Activated CD4-positive, alpha-beta T cell treated with anti-CD3 and anti-CD28 coated beads for 4 hours (primary cell): ENCODE measurements around the gene IRX5.

ENCODE experiments used
- DNase-seq, 2 donors: peaks; one replicate each; pipeline ENCODE4 v3.0.0-alpha.2; 2020

Gene IRX5

DNA sequence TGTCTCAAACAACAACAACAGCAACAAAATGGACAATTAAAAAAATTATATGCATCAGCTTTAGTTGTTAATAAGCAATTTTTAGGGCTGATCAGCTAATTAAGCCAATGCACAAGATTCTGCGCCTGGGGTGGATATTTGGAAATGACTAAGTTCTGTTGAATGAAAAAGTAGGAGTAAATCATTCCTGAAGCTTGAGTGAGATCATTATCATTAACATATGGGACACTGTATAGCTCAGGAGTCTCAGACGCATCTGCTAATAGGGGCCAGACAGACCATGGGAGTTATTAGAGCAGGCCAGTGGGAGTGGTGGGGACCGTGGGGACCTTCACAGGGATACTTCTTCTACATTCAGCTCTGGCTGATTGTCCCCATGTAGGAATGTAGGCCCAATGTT is 22.8 kb downstream of the IRX5 start:
- no peak for DNase-seq

DNA sequence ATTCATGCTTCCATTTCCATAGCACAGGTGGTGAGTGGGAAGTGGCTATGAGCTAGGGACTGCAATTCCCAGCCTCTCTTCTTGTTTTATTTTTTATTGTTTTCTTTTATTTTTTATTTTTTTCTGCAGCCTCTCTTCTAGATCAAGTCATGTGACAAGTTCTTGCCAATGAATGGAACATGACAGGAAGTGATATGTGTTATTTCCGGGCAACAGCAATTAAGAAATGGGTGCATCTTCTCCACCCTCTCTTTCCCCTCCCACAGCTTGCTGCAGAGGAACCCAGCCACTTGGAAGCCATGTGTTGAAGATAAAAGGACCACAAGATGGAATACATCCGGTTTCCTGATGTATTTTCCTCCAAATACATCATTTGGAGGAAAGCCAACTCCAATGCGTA is 23.6 kb downstream of the IRX5 start:
- no peak for DNase-seq

DNA sequence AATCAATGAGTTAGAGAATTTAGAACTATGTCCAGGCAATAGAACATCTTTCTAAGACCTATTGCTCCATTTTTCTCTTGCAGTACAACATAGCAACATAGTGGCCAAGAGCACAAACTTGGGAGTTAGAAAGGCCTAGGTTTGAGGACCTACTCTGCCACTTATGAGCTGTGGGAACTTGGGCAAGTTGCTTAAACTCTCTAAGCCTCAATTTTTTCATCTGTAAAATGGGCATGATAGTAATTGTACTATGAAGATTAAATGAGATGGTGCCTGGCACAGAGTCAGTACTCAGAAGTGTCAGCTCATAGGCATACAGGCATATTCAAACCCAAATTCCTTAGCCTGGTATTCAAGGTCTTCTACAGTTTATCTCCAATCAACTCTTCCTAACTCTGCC is 25.1 kb downstream of the IRX5 start:
- no peak for DNase-seq

DNA sequence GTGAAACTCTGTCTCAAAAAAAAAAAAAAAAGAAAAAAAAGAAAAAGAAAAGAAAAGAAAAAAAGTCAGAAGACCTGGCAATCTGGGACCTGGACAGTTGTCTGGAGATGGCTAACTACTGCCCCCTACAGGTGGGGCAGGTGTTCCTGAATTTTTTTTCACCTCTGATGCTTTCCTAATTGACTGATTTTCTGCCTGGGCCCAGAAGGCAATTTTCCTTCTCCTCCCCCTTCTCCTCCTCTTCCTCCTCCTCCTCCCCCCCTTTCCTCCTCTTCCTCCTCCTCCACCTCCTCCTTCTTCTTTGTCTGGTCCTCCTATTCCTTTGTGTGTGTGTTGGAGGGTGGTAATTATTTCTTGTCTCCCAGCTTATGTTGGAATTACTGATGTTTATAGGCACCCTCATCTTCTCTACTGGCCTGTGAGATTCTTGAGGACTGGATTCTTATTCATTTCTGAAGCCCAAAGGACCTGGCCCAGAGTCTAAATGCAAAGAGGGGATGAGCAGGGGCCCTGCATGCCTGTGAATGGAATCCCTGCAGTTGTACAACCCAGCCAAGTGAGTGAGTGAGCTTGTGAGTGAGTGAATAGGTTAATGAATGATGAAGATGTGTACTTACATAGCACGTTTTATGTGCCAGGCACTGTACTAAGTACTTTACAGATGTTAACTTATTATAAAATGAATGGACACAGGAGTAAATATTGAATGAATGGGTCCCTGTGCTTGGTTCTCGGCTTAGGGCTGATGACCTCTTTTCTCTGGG is 26.9 kb downstream of the IRX5 start:
- DNase-seq: no peak

DNA sequence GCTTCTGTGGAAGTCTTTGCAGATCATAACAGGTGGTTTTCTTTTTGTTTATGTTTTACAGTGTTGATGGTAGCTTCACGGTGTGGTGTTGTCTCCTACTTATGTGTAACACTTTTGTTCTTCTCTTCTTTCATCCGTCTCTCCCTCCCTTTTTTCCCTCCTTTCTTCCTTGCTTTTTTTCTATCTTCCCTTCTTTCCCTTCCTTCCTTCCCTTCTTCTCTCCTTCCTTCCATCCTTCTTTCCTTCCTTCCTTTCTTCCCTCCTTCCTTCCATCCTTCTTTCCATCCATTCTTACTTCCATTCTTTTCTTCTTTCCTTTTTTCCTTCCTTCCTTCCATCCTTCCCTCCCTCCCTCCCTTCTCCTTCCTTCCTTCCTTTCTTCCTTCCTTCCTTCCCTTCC is 31.4 kb downstream of the IRX5 start:
- DNase-seq: no peak

DNA sequence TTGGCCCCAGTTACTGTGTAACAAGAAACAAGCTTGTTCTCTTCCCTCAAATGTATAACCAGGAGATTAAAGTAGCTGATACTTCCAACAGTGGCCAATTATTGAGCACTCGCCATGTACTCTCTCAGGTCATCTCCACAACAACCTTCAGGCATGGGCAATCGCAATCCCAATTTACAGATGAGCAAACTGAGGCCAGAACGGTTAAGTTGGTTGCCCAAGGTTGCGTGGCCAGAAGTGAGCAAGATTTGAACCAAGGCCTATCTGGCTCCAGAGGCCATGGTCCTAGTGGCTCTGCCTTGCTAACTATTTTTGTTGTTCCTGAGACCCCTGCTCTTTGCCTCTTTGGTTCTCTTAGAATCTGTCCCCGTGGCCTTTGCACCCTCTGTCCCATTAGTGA is 33.6 kb downstream of the IRX5 start:
- no peak for DNase-seq

DNA sequence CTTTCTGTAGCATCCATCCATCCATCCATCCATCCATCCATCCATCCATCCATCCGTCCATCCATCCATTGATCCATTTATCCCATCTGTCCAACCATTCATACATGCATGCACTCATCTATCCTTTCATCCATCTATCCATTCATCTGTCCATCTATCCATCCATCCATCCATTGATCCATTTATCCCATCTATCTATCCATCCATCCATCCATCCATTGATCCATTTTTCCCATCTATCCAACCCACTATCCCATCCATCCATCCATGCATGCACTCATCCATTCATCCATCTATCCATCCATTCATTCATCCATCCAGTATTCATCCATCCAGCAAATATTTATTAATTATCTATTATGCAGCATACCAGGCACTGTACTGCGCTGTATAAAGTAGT is 34.8 kb downstream of the IRX5 start:
- DNase-seq: no peak

DNA sequence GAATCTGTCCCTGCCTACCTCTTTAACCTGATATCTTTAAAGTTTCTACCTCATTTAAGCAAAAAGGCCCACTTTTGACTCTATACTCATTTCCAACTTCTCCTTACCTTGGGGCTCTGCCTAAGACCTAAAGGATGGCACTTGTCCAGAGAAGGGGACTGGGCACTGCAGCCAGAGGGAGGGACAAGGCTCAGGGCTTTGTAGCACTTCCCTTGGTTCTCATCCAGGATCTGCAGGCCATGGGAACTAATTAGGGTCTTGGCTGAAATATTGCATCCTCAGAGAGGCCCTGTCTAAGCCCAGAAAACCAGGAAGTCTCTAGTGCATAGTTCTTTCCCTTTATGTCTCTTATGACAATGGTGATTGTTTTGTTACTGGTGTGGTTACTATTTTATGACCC is 37.3 kb downstream of the IRX5 start:
- DNase-seq: no peak

DNA sequence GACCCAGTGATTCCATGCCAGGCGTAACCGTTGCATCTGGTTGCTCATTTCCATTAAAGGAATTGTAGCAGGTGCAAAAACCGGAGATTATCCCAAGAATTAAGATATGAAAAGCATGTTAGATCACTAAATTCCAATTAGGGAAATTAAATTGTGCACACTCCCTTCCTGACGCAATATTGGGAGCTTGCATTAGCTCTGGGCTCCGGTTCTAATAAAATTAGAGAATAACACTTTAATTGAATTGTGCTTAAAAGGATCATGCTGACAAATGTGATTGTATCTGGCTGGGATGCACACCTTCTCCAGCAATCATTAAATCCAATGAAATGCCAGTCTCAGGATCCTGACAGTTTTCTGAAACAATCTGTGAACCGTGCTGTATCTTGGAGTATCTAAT is 38.1 kb downstream of the IRX5 start:
- DNase-seq: no peak

DNA sequence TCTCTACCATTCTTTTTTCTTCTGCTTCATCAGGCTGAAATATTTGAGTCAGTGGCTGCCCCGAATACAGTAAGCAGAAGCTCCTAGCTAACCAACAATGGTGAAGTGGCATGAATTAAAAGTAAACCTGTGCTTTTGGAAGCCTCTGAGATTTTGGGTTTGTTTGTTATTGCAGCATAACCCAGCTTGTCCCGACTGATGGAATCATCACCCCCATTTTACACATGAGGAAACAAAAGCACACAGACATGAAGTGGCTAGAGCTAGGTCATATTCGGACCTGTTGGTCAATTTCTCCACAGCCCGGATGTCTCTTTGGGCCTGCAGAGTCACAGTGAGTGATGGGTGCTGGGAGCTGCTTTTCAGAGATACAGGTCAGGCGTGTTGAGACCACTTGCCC is 39.4 kb downstream of the IRX5 start:
- DNase-seq: no peak

DNA sequence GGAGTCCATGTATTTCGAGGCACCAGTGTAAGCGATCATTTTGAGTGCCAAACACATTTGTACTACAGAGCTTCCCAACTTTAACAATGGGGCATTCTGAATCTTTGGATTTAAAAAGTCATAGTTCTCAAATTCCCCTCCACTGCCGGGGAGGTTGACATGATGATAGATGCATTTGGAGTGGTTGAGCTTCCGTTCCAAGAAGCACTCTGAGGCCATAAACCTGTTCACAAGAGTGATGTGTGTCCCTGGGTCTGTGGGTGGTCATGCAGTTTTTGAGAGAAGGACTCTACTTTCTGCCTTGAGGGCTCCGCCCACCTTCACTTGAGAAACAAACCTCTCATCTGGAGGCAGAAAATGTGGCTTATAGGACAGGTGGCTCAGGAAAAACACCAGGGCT is 43.7 kb downstream of the IRX5 start:
- no peak for DNase-seq

DNA sequence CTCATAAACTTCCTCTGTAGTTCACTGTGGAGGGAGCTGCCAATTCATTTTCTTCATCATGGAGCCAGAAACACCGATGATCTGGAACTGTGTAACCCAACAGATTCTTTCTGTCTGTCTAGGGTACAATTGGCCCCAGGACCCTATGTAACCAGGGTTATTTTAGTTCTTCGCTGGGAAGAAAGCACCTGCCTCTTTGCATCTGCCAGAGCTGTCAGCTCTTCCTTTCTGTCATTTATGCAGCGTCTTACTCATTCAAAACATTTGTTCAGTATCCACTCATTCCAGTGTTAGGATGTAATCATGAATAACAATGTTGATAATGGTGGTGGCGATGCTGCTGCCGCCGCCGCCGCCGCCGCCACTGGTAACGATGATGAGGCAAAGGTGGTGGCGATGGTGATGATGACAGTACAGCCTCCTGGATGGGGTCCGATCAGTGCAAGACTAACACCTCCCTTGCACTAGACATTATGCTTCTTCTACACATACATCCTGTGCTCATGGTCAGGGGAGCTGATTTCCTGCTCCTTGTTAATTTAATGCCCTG is 46.1 kb downstream of the IRX5 start:
- no peak for DNase-seq

DNA sequence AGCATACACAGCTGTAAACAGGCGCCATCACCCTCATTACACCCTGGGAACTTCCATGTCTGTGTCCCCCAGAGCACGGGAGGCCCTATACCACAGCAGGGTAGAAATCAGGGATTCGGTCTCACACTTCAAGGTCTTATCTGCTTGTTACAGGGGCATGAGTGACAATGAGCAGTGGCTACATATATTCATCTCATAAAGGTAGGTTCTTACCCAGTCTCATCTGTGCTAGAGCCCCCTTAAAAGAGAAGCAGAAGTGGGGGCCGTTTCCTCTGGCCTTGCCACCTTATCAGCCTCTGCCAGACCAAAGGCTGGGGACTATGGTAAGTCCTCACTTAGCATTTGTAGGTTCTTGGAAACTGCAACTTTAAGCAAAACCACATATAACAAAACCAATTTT is 46.5 kb downstream of the IRX5 start:
- DNase-seq: no peak

DNA sequence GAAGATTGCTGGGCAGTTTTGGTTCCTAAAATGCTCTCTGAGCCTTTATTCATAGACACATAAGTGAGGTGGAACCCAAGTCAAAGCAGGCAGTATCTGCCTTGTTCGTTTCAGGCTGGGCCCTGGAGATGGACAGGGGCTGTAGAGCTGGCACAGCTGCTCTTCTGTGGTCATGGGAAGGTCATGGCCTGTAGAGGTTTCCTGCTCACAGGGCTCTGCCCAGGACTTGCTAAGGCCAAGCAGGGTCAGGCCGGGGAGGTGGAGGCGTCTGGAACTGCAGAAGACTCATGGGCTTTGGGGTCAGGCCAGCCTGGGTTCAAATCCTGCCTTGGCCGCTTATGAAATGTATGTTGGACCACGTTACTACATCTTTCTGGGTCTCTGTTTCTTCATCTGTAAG is 50.2 kb downstream of the IRX5 start:
- no peak for DNase-seq
